ENCODE measurements around the gene GRK3.

GRCh38 chr22:25548866-25549464 is 15.5 kb upstream of the GRK3 start:
- TF ChIP-seq BHLHE40 (IDR thresholded peaks at IDR 0.05; ENCODE audit: borderline replicate concordance) (no peak), SUZ12 (IDR thresholded peaks at IDR 0.05) (no peak), FOXK2 (IDR thresholded peaks at IDR 0.05) (no peak), ZNF384 (IDR thresholded peaks at IDR 0.05) (no peak), NFRKB (IDR thresholded peaks at IDR 0.05) (no peak), SP1 (IDR thresholded peaks at IDR 0.05) (no peak), ELF4 (IDR thresholded peaks at IDR 0.05) (no peak), FOXM1 (IDR thresholded peaks at IDR 0.05; ENCODE audit: borderline replicate concordance) (no peak), HDGF (IDR thresholded peaks at IDR 0.05; ENCODE audit: borderline replicate concordance) (no peak), L3MBTL2 (conservative IDR thresholded peaks at IDR 0.05) (no peak)
